ENCODE results near the gene GPC6. TPM values are rescaled to one million over a fixed set of nuclear protein-coding genes. Genes with fewer than 3 reads are reported as not detected.

GPC6 gene
- total RNA-seq, 1 donor from 2014 or later: not detected

DNA sequence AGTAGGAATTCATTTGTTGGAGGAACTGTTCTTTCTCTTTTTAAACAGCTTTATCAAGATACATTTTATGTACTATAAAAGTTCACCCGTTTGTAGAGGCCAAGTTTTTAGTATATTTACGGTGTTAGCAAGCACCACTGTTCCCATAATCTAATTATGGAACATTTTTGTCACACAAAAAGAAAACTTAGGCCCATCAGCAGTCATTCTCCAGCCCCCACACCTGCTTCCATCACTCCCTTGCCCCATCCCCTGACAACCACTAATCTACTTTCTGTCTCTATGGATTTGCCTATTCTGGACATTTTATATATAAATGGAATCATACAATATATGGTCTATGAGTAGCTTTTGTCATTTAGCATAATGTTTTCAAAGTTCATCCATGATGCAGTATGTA, 787.9 kb downstream of the GPC6 start:
- DNase-seq (no peak), ATAC-seq (ENCODE audit: low read depth) (no peak)
- Mint-ChIP-seq H3K4me1 (no peaks in the 10 kb centered on the region), H3K36me3 (ENCODE audit: low read depth) (no peaks in the 10 kb centered on the region), H3K27me3 (no peaks in the 10 kb centered on the region), H3K4me3 (no peak overlapping the region), H3K9me3 (peaks cover 9% of the 10 kb centered on the region), H3K27ac (no peak overlapping the region)
- TF ChIP-seq CTCF (IDR thresholded peaks at IDR 0.05): no peak
- CTCF ChIA-PET: no interaction called here
- POLR2A ChIA-PET: no interaction called here
- intact Hi-C loops (cut with micrococcal nuclease): no loop called here

GRCh38 chr13:94020426-94020825, 793.8 kb downstream of the GPC6 start:
- Mint-ChIP-seq H3K4me3 (no peak overlapping the region), H3K9me3 (peaks cover 7% of the 10 kb centered on the region), H3K27me3 (no peaks in the 10 kb centered on the region), H3K27ac (no peak overlapping the region), H3K36me3 (ENCODE audit: low read depth) (no peaks in the 10 kb centered on the region), H3K4me1 (no peaks in the 10 kb centered on the region)
- ChIA-PET CTCF (no interaction called here), POLR2A (no interaction called here)
- no peak for TF ChIP-seq CTCF (IDR thresholded peaks at IDR 0.05)
- ATAC-seq (ENCODE audit: low read depth): no peak
- intact Hi-C loops (cut with micrococcal nuclease): no loop called here
- DNase-seq: no peak

DNA sequence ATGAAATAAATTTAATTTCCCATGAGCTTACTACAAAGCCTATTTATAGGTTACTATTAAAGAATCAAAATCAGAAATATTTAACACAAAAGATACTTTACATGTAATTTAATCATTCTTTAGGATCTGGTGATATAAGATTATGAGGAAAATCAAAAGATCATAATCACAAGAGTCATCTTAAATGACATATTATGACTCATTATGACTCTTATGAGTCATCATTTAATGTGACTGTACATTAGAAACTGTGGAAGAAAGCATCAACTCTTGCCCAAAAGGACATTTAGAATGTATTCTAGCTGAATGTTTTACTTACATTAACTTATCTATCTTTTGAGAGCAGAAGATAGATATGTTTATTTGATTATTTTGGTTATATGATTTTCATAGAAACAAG, 794.2 kb downstream of the GPC6 start:
- Mint-ChIP-seq H3K9me3 (peaks cover 6% of the 10 kb centered on the region), H3K4me1 (no peaks in the 10 kb centered on the region), H3K36me3 (ENCODE audit: low read depth) (no peaks in the 10 kb centered on the region), H3K4me3 (no peak overlapping the region), H3K27ac (no peak overlapping the region), H3K27me3 (no peaks in the 10 kb centered on the region)
- no peak for TF ChIP-seq CTCF (IDR thresholded peaks at IDR 0.05)
- intact Hi-C loops (cut with micrococcal nuclease): no loop called here
- no peak for DNase-seq
- no peak for ATAC-seq (ENCODE audit: low read depth)
- ChIA-PET CTCF (no interaction called here), POLR2A (no interaction called here)

- Mint-ChIP-seq H3K4me3 (no peak overlapping the region), H3K27ac (no peak overlapping the region), H3K27me3 (no peaks in the 10 kb centered on the region), H3K36me3 (ENCODE audit: low read depth) (no peaks in the 10 kb centered on the region), H3K4me1 (no peaks in the 10 kb centered on the region), H3K9me3 (peaks cover 2% of the 10 kb centered on the region)
- no peak for TF ChIP-seq CTCF (IDR thresholded peaks at IDR 0.05)
- DNase-seq (no peak), ATAC-seq (ENCODE audit: low read depth) (no peak)
- CTCF ChIA-PET: no interaction called here
- POLR2A ChIA-PET: no interaction called here
- intact Hi-C loops (cut with micrococcal nuclease): no loop called here
Measured at GRCh38 chr13:94028234-94028633, 801.6 kb downstream of the GPC6 start.

DNA sequence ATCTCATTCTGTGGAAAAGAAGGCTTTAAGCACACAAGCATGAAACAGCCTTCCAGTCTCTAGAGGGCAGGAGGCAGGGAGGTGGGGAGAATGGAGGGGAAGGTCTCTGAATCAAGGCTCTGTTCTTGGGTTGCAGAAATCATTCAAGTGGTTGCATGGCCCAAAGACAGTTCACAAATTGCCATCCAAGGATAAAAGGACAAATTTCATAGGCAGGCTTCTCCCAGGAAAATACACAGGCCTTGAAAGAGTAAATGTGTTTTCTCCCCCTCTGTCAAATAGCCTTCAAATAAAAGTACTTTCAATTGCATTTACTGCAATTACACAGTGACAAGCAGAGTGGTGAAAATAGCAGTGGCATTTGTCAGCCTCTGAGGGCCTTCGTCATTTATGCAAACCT, 802.0 kb downstream of the GPC6 start:
- no peak for TF ChIP-seq CTCF (IDR thresholded peaks at IDR 0.05)
- no peak overlapping the region for H3K4me3 Mint-ChIP-seq
- intact Hi-C loops (cut with micrococcal nuclease): no loop called here
- ChIA-PET POLR2A (no interaction called here), CTCF (no interaction called here)
- peaks cover 2% of the 10 kb centered on the region for H3K9me3 Mint-ChIP-seq
- H3K27ac Mint-ChIP-seq: no peak overlapping the region
- H3K4me1 Mint-ChIP-seq: no peaks in the 10 kb centered on the region
- no peaks in the 10 kb centered on the region for H3K27me3 Mint-ChIP-seq
- ATAC-seq (ENCODE audit: low read depth): no peak
- H3K36me3 Mint-ChIP-seq (ENCODE audit: low read depth): no peaks in the 10 kb centered on the region
- DNase-seq: no peak
